K562 (cell line): ENCODE results near the gene MYO7A. TPM values are rescaled to one million over a fixed set of nuclear protein-coding genes. Genes with fewer than 3 reads are reported as not detected.
A peak's percentile ranks its signal among the peaks of the same experiment; 100 is the strongest.

Experiments
- ARHGAP35 ChIP-seq: fragments of 450-650 bp; IDR thresholded peaks from 2 replicates; pipeline ENCODE4 v1.6.1; 2018; ENCODE audit not compliant: partially characterized antibody
- CBFB ChIP-seq: sonication (generic); formaldehyde crosslinking; IDR thresholded peaks from 2 replicates; pipeline ENCODE4 v1.4.0; 2020; ENCODE audit warnings: mild to moderate bottlenecking, missing genetic modification reagents
- CXXC5 ChIP-seq: fragments of 250-450 bp; sonication (Bioruptor Pico); IDR thresholded peaks from 2 replicates; pipeline ENCODE4 v1.8.0; 2022; ENCODE audit warnings: inconsistent platforms, mild to moderate bottlenecking, moderate library complexity
- DIDO1 ChIP-seq: fragments of 450-650 bp; IDR thresholded peaks from 2 replicates; pipeline ENCODE4 v1.6.1; 2016; ENCODE audit warnings: low read depth, missing biosample characterization, missing genetic modification characterization
- HNRNPL ChIP-seq: fragments of 200-400 bp; formaldehyde crosslinking; IDR thresholded peaks from 2 replicates; pipeline ENCODE4 v1.6.1; 2017; ENCODE audit warnings: low read depth, mild to moderate bottlenecking, low read length
- LEF1 ChIP-seq: fragments of 450-650 bp; IDR thresholded peaks from 2 replicates; pipeline ENCODE4 v1.6.1; 2016; ENCODE audit warnings: mild to moderate bottlenecking
- NELFE ChIP-seq: IDR thresholded peaks from 2 replicates; pipeline ENCODE4 v1.6.1; 2011; ENCODE audit warnings: mild to moderate bottlenecking; ENCODE audit not compliant: insufficient read depth, insufficient read length
- NR3C1 ChIP-seq: sonication (generic); formaldehyde crosslinking; IDR thresholded peaks from 2 replicates; pipeline ENCODE4 v1.8.1; 2022; ENCODE audit warnings: missing genetic modification reagents
- POLR2A ChIP-seq: fragments of 450-650 bp; conservative IDR thresholded peaks from 2 replicates; pipeline ENCODE4 v1.6.1; 2016
- POLR2AphosphoS2 ChIP-seq: IDR thresholded peaks from 2 replicates; pipeline ENCODE4 v1.6.1; 2012; ENCODE audit warnings: low read length, improper control_type of control experiment
- PPARD ChIP-seq: fragments of 250-450 bp; sonication (Bioruptor Pico); IDR thresholded peaks from 2 replicates; pipeline ENCODE4 v1.8.0; 2022; ENCODE audit warnings: inconsistent platforms, mild to moderate bottlenecking, moderate library complexity
- PRDM10 ChIP-seq: fragments of 450-650 bp; IDR thresholded peaks from 2 replicates; pipeline ENCODE4 v1.6.1; 2018; ENCODE audit not compliant: partially characterized antibody
- TBP ChIP-seq: optimal IDR thresholded peaks from 2 replicates; pipeline ENCODE3; 2011; ENCODE audit warnings: low read depth, low read length, improper control_type of control experiment
- TCF15 ChIP-seq: fragments of 250-450 bp; sonication (Bioruptor Pico); IDR thresholded peaks from 2 replicates; pipeline ENCODE4 v1.8.0; 2022; ENCODE audit warnings: moderate library complexity, mild to moderate bottlenecking, inconsistent platforms
- TCF3 ChIP-seq: sonication (generic); formaldehyde crosslinking; IDR thresholded peaks from 2 replicates; pipeline ENCODE4 v1.4.0; 2020; ENCODE audit warnings: mild to moderate bottlenecking, missing genetic modification reagents
- THAP7 ChIP-seq: fragments of 250-450 bp; sonication (Bioruptor Pico); IDR thresholded peaks from 2 replicates; pipeline ENCODE4 v1.5.0; 2021
- YY1 ChIP-seq, 3 experiments: IDR thresholded peaks; 2 replicates each; pipeline ENCODE4 v1.6.1; 2011; ENCODE audit warnings: low read length in 2 of 3, mild to moderate bottlenecking in 2 of 3, moderate library complexity in 2 of 3, borderline replicate concordance in 1 of 3, control low read depth in 1 of 3, low read depth in 1 of 3; ENCODE audit not compliant: insufficient read depth in 3 of 3, insufficient replicate concordance in 2 of 3, control insufficient read depth in 1 of 3, insufficient read length in 1 of 3; ENCODE audit errors: extremely low read depth in 1 of 3
- ZEB2 ChIP-seq: fragments of 450-650 bp; IDR thresholded peaks from 2 replicates; pipeline ENCODE4 v1.6.1; 2016
- ZKSCAN1 ChIP-seq: fragments of 150-350 bp; IDR thresholded peaks from 2 replicates; pipeline ENCODE4 v1.6.1; 2016; ENCODE audit warnings: low read depth, low read length
- ZNF134 ChIP-seq: fragments of 250-450 bp; sonication (Bioruptor Pico); conservative IDR thresholded peaks from 2 replicates; pipeline ENCODE4 v1.4.0; 2020
- ZNF175 ChIP-seq: fragments of 200-800 bp; sonication (Bioruptor generic); IDR thresholded peaks from 2 replicates; pipeline ENCODE4 v1.6.1; 2016; ENCODE audit warnings: low read depth, mild to moderate bottlenecking, missing genetic modification characterization, missing compliant biosample characterization
- ZNF24 ChIP-seq: fragments of 450-650 bp; IDR thresholded peaks from 2 replicates; pipeline ENCODE4 v1.6.1; 2016
- ZNF316 ChIP-seq: fragments of 450-650 bp; IDR thresholded peaks from 2 replicates; pipeline ENCODE4 v1.6.1; 2016
- polyA plus RNA-seq, 8 experiments: library from polyadenylated mRNA; depleted of rRNA in 4 of 8; stranded (reverse) in 5 of 8; unstranded in 3 of 8; fragments of >200 nt; fragmentation: Nextera tagmentation in 2 of 8; fragmentation: Illumina TruSeq in 1 of 8; extraction: Ambion mirVana in 2 of 8; extraction: Trizol in 1 of 8; gene quantifications; 2 replicates each; pipeline versions ENCODE4 v1.2.1 to v1.2.3, GENCODE V29; 2011 to 2014; ENCODE audit warnings: inconsistent platforms in 1 of 8, missing spikeins in 1 of 8
- total RNA-seq, 7 experiments: library from RNA; depleted of rRNA in 6 of 7; stranded (reverse); fragments of >200 nt in 6 of 7; fragmentation: Illumina TruSeq in 2 of 7; extraction: Trizol in 2 of 7; gene quantifications; 2 replicates each; pipeline versions ENCODE4 v1.2.1 to v1.2.3, GENCODE V29; 2011 to 2021; ENCODE audit warnings: low replicate concordance in 1 of 7
- TF ChIP-seq, protein P1 (sequence below): fragments of 250-450 bp; sonication (Bioruptor Pico); IDR thresholded peaks from 2 replicates; pipeline ENCODE4 v1.6.1; 2021; ENCODE audit warnings: mild to moderate bottlenecking

The MYO7A gene
- total and polyA plus RNA-seq, 9 of the 15 experiments (the other 6 are each of a cell fraction or from before 2014, with no cell fraction given), result 0.01 to 0.11 (median 0.07) TPM; not detected in 1

- TF ChIP-seq YY1 (IDR thresholded peaks at IDR 0.05; ENCODE audit: borderline replicate concordance in 1 of 3, control insufficient read depth in 1 of 3, extremely low read depth in 1 of 3, insufficient read depth in 3 of 3, insufficient read length in 1 of 3, insufficient replicate concordance in 2 of 3, low read depth in 1 of 3, low read length in 2 of 3) (no peak), POLR2AphosphoS2 (no peak), ZEB2 (peak; percentile 82; the same call in 1 of the 2 replicates), ZNF24 (peak; percentile 7; the same call in 1 of the 2 replicates), ZNF134 (CRISPR knock-in tag) (peak; percentile 75), POLR2A (no peak), DIDO1 (tag) (no peak), CBFB (CRISPR knock-in tag) (peak; percentile 38; the same call in 1 of the 2 replicates), THAP7 (CRISPR knock-in tag) (no peak), PPARD (no peak), ZNF316 (no peak), HNRNPL (no peak), CXXC5 (CRISPR knock-in tag) (no peak), TBP (no peak), TCF3 (CRISPR knock-in tag) (peak; percentile 47), LEF1 (no peak), NELFE (no peak), TCF15 (CRISPR knock-in tag) (no peak), ZNF175 (CRISPR knock-in tag) (no peak), ZKSCAN1 (0 out of 2 replicates have a peak, but pooled peaks have one; percentile 40), PRDM10 (no peak), NR3C1 (CRISPR knock-in tag) (no peak), ARHGAP35 (no peak)
- TF ChIP-seq, protein P1, sequence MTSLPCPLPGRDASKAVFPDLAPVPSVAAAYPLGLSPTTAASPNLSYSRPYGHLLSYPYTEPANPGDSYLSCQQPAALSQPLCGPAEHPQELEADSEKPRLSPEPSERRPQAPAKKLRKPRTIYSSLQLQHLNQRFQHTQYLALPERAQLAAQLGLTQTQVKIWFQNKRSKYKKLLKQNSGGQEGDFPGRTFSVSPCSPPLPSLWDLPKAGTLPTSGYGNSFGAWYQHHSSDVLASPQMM (CRISPR knock-in tag), result no peak
Measured at GRCh38 chr11:77091146-77091940, 36.7 kb upstream of the MYO7A start (continued).
